ENCODE results near the gene BANK1. TPM values are rescaled to one million over a fixed set of nuclear protein-coding genes. Genes with fewer than 3 reads are reported as not detected.

BANK1 gene
- total RNA-seq, 1 donor from 2014 or later, result 0.19 TPM

DNA sequence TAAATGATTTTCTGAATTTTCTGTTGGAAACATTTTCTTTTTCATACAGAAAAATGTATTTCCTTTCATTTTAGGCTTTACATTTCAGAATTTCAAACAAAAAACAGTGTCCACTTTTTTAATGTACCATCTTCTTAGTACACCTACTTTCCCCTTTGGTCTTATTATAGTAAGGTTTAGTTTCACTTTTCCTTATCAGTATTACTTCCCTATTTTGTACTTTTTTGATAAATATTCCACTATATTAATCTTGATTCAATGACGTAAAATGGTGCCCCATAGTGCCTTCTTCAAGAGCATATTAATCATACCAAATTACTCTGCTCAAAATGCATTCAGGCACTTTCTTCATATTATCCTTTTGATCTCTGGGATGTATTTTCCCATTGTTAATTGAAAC, 52.5 kb downstream of the BANK1 start:
- Mint-ChIP-seq H3K27me3 (ENCODE audit: insufficient read depth, low read depth) (no peaks in the 10 kb centered on the region), H3K36me3 (no peaks in the 10 kb centered on the region), H3K27ac (no peak overlapping the region), H3K4me1 (no peaks in the 10 kb centered on the region), H3K4me3 (no peak overlapping the region), H3K9me3 (no peaks in the 10 kb centered on the region)
- Histone ChIP-seq H3K27me3 (no peaks in the 10 kb centered on the region), H4K20me1 (ENCODE audit: low read depth) (no peaks in the 10 kb centered on the region), H3K4me1 (no peaks in the 10 kb centered on the region), H3K79me2 (ENCODE audit: low read depth) (no peaks in the 10 kb centered on the region), H3K9me3 (ENCODE audit: low read depth) (no peaks in the 10 kb centered on the region), H3K36me3 (no peaks in the 10 kb centered on the region), H3K4me3 (no peak overlapping the region), H3F3A (ENCODE audit: low read depth) (no peaks in the 10 kb centered on the region), H3K27ac (no peak overlapping the region), H2AFZ (replicated peaks) (no peak overlapping the region), H3K4me2 (no peak overlapping the region), H3K9ac (no peak overlapping the region)
- DNase-seq (ENCODE audit: low spot score), result no peak
- no peak for TF ChIP-seq CTCF (IDR thresholded peaks at IDR 0.05)
- TF ChIP-seq EZH2 (IDR thresholded peaks at IDR 0.05), result no peak
- no peak for TF ChIP-seq EZH2phosphoT487 (IDR thresholded peaks at IDR 0.05)

DNA sequence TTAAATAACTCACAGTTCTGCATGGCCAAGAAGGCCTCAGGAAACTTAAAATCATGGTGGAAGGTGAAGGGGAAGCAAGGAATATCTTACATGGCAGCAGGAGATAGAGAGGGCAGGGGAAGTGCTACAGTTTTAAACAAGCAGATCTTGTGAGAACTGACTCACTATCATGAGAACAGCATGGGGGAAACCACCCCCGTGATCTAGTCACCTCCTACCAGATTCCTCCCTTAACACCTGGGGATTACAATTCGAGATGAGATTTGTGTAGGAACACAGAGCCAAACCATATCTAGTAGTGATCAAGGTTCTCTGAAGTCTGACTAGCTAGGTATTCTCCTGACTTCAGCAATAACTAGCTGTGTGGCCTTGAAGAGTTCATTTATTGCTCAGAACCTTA, 56.0 kb downstream of the BANK1 start:
- no peaks in the 10 kb centered on the region for H3K4me1 ChIP-seq
- H3K27ac ChIP-seq, result no peak overlapping the region
- H3F3A ChIP-seq (ENCODE audit: low read depth), result no peaks in the 10 kb centered on the region
- no peak overlapping the region for H3K27ac Mint-ChIP-seq
- no peak overlapping the region for H2AFZ ChIP-seq (replicated peaks)
- no peak overlapping the region for H3K4me3 Mint-ChIP-seq
- no peaks in the 10 kb centered on the region for H3K27me3 Mint-ChIP-seq (ENCODE audit: insufficient read depth, low read depth)
- no peaks in the 10 kb centered on the region for H3K9me3 ChIP-seq (ENCODE audit: low read depth)
- H3K4me3 ChIP-seq, result no peak overlapping the region
- DNase-seq (ENCODE audit: low spot score), result no peak
- H3K36me3 Mint-ChIP-seq, result no peaks in the 10 kb centered on the region
- no peaks in the 10 kb centered on the region for H3K4me1 Mint-ChIP-seq
- TF ChIP-seq EZH2phosphoT487 (IDR thresholded peaks at IDR 0.05) (no peak), EZH2 (IDR thresholded peaks at IDR 0.05) (no peak), CTCF (IDR thresholded peaks at IDR 0.05) (no peak)
- H3K4me2 ChIP-seq, result no peak overlapping the region
- no peaks in the 10 kb centered on the region for H3K79me2 ChIP-seq (ENCODE audit: low read depth)
- H3K36me3 ChIP-seq, result no peaks in the 10 kb centered on the region
- no peaks in the 10 kb centered on the region for H3K27me3 ChIP-seq
- H3K9me3 Mint-ChIP-seq, result no peaks in the 10 kb centered on the region
- H4K20me1 ChIP-seq (ENCODE audit: low read depth), result no peaks in the 10 kb centered on the region
- H3K9ac ChIP-seq, result no peak overlapping the region

DNA sequence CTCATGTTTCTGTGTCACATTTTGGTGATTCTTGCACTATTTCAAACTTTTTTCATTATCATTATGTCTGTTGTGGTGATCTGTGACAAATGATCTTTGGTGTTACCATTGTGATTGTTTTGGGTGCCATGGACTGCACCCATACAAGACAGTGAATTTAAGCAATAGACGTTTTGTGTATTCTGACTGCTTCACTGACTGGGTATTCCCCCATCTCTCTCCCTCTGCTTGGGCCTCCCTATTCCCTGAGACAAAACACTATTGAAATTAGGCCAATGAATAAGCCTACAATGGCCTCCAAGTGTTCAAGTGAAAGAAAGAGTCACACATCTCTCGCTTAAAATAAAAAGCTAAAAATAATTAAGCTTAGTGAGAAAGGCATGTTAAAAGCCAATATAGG, 60.2 kb downstream of the BANK1 start:
- H3K4me1 ChIP-seq, result peaks cover 7% of the 10 kb centered on the region
- H3K9me3 ChIP-seq (ENCODE audit: low read depth), result no peaks in the 10 kb centered on the region
- no peaks in the 10 kb centered on the region for H3K36me3 Mint-ChIP-seq
- no peak for DNase-seq (ENCODE audit: low spot score)
- H3K4me1 Mint-ChIP-seq, result peaks cover 2% of the 10 kb centered on the region
- H3F3A ChIP-seq (ENCODE audit: low read depth), result no peaks in the 10 kb centered on the region
- TF ChIP-seq CTCF (IDR thresholded peaks at IDR 0.05) (no peak), EZH2 (IDR thresholded peaks at IDR 0.05) (no peak), EZH2phosphoT487 (IDR thresholded peaks at IDR 0.05) (no peak)
- H3K4me2 ChIP-seq, result no peak overlapping the region
- H3K27me3 ChIP-seq, result no peaks in the 10 kb centered on the region
- no peak overlapping the region for H3K4me3 ChIP-seq
- H3K27ac Mint-ChIP-seq, result no peak overlapping the region
- no peak overlapping the region for H3K27ac ChIP-seq
- H3K36me3 ChIP-seq, result no peaks in the 10 kb centered on the region
- no peaks in the 10 kb centered on the region for H4K20me1 ChIP-seq (ENCODE audit: low read depth)
- no peak overlapping the region for H3K9ac ChIP-seq
- H3K9me3 Mint-ChIP-seq, result no peaks in the 10 kb centered on the region
- no peaks in the 10 kb centered on the region for H3K27me3 Mint-ChIP-seq (ENCODE audit: insufficient read depth, low read depth)
- H3K4me3 Mint-ChIP-seq, result no peak overlapping the region
- no peak overlapping the region for H2AFZ ChIP-seq (replicated peaks)
- no peaks in the 10 kb centered on the region for H3K79me2 ChIP-seq (ENCODE audit: low read depth)

GRCh38 chr4:101851672-101852071, 61.1 kb downstream of the BANK1 start:
- H3K9me3 Mint-ChIP-seq, result no peaks in the 10 kb centered on the region
- H2AFZ ChIP-seq (replicated peaks), result no peak overlapping the region
- H3K36me3 Mint-ChIP-seq, result no peaks in the 10 kb centered on the region

More at GRCh38 chr4:101851672-101852071, 61.1 kb downstream of the BANK1 start:
- no peaks in the 10 kb centered on the region for H4K20me1 ChIP-seq (ENCODE audit: low read depth)
- Mint-ChIP-seq H3K4me3 (no peak overlapping the region), H3K4me1 (peaks cover 2% of the 10 kb centered on the region), H3K27me3 (ENCODE audit: insufficient read depth, low read depth) (no peaks in the 10 kb centered on the region), H3K27ac (no peak overlapping the region)
- H3K4me1 ChIP-seq, result peaks cover 7% of the 10 kb centered on the region
- no peak overlapping the region for H3K4me2 ChIP-seq
- no peaks in the 10 kb centered on the region for H3K9me3 ChIP-seq (ENCODE audit: low read depth)
- H3K79me2 ChIP-seq (ENCODE audit: low read depth), result no peaks in the 10 kb centered on the region
- DNase-seq (ENCODE audit: low spot score), result no peak
- H3K36me3 ChIP-seq, result no peaks in the 10 kb centered on the region
- TF ChIP-seq EZH2phosphoT487 (IDR thresholded peaks at IDR 0.05), result no peak
- TF ChIP-seq CTCF (IDR thresholded peaks at IDR 0.05), result no peak
- TF ChIP-seq EZH2 (IDR thresholded peaks at IDR 0.05), result no peak
- no peaks in the 10 kb centered on the region for H3F3A ChIP-seq (ENCODE audit: low read depth)
- no peak overlapping the region for H3K4me3 ChIP-seq
- no peaks in the 10 kb centered on the region for H3K27me3 ChIP-seq
- no peak overlapping the region for H3K27ac ChIP-seq
- H3K9ac ChIP-seq, result no peak overlapping the region
